HTERT RPE-1 (cell line): ENCODE data around the gene CCDC146.
"Not testable (repeated sequence)": the region's sequence is repeated elsewhere in the genome, so short reads cannot be mapped to it uniquely, and the experiment has no call there.

Source experiments
- in situ Hi-C: fragments of 300-500 bp; cut with MboI; formaldehyde crosslinking; loops from 4 replicates; pipeline ENCODE4 v1.14.3; 2020; ENCODE audit warnings: low sequenced_read_pairs

CCDC146 gene

GRCh38 chr7:77138668-77139067 is 16.3 kb downstream of the CCDC146 start:
- in situ Hi-C loops: not testable (repeated sequence)

- in situ Hi-C loops: not testable (repeated sequence)
Observed at GRCh38 chr7:77140291-77140690, 17.9 kb downstream of the CCDC146 start.

- in situ Hi-C loops: not testable (repeated sequence)
Observed at GRCh38 chr7:77152232-77152631, 29.8 kb downstream of the CCDC146 start.

- in situ Hi-C loops: not testable (repeated sequence)
Observed at GRCh38 chr7:77154917-77155464, 32.6 kb downstream of the CCDC146 start.

GRCh38 chr7:77155601-77156377 is 33.4 kb downstream of the CCDC146 start:
- in situ Hi-C loops: not testable (repeated sequence)

GRCh38 chr7:77157034-77157433 is 34.6 kb downstream of the CCDC146 start:
- in situ Hi-C loops: not testable (repeated sequence)

GRCh38 chr7:77157446-77157845 is 35.0 kb downstream of the CCDC146 start:
- in situ Hi-C loops: no loop called here

- in situ Hi-C loops: not testable (repeated sequence)
Observed at GRCh38 chr7:77171073-77171472, 48.7 kb downstream of the CCDC146 start.

GRCh38 chr7:77172437-77173172 is 50.2 kb downstream of the CCDC146 start:
- in situ Hi-C loops: not testable (repeated sequence)

GRCh38 chr7:77174418-77174817 is 52.0 kb downstream of the CCDC146 start:
- in situ Hi-C loops: not testable (repeated sequence)

GRCh38 chr7:77175274-77175800 is 52.9 kb downstream of the CCDC146 start:
- in situ Hi-C loops: not testable (repeated sequence)

- in situ Hi-C loops: not testable (repeated sequence)
Observed at GRCh38 chr7:77177321-77177904, 55.0 kb downstream of the CCDC146 start.

GRCh38 chr7:77178024-77178423 is 55.6 kb downstream of the CCDC146 start:
- in situ Hi-C loops: not testable (repeated sequence)

- in situ Hi-C loops: no loop called here
Observed at GRCh38 chr7:77181015-77181595, 58.7 kb downstream of the CCDC146 start.

- in situ Hi-C loops: no loop called here
Observed at GRCh38 chr7:77181734-77182133, 59.3 kb downstream of the CCDC146 start.

GRCh38 chr7:77182261-77182660 is 59.8 kb downstream of the CCDC146 start:
- in situ Hi-C loops: no loop called here

- in situ Hi-C loops: no loop called here
Observed at GRCh38 chr7:77184463-77184862, 62.0 kb downstream of the CCDC146 start.

GRCh38 chr7:77184990-77185389 is 62.6 kb downstream of the CCDC146 start:
- in situ Hi-C loops: no loop called here

GRCh38 chr7:77185866-77186265 is 63.5 kb downstream of the CCDC146 start:
- in situ Hi-C loops: no loop called here

- in situ Hi-C loops: no loop called here
Observed at GRCh38 chr7:77188731-77189437, 66.5 kb downstream of the CCDC146 start.
